ENCODE results near the gene SPSB2. TPM values are rescaled to one million over a fixed set of nuclear protein-coding genes. Genes with fewer than 3 reads are reported as not detected.

Gene SPSB2
- total and polyA plus RNA-seq, 2 experiments from 2014 or later = 8.2 to 13.1 TPM

GRCh38 chr12:6921996-6922946 lies 49.2 kb upstream of the SPSB2 start (continued):
- no peak for TF ChIP-seq ZNF462 (CRISPR knock-in tag; IDR thresholded peaks at IDR 0.05)
- no peak for TF ChIP-seq NANOG (IDR thresholded peaks at IDR 0.05; ENCODE audit: borderline replicate concordance)

GRCh38 chr12:6921539-6921938 lies 48.4 kb upstream of the SPSB2 start:
- no peak for ATAC-seq
- H4K20me1 ChIP-seq (replicated peaks; ENCODE audit: insufficient read depth) = no peaks in the 10 kb centered on the region
- peaks cover 57% of the 10 kb centered on the region for H3K36me3 Mint-ChIP-seq (ENCODE audit: low read depth)
- TF ChIP-seq ZNF331 (CRISPR knock-in tag; IDR thresholded peaks at IDR 0.05; ENCODE audit: low read depth) = no peak
- no peak for TF ChIP-seq POLR2AphosphoS5 (IDR thresholded peaks at IDR 0.05; ENCODE audit: low read depth)
- no peak for TF ChIP-seq EZH2 (IDR thresholded peaks at IDR 0.05; ENCODE audit: low read depth, unreplicated experiment)
- TF ChIP-seq STAT1 (IDR thresholded peaks at IDR 0.05; ENCODE audit: unreplicated experiment) = no peak
- TF ChIP-seq ZNF462 (CRISPR knock-in tag; IDR thresholded peaks at IDR 0.05) = no peak
- TF ChIP-seq ZNF114 (CRISPR knock-in tag; IDR thresholded peaks at IDR 0.05) = no peak

More at GRCh38 chr12:6921539-6921938, 48.4 kb upstream of the SPSB2 start:
- peaks cover 27% of the 10 kb centered on the region for H3K27me3 Mint-ChIP-seq (ENCODE audit: insufficient read depth, low read depth, poor library complexity)
- H3K4me2 ChIP-seq = no peak overlapping the region
- peaks cover 22% of the 10 kb centered on the region for H3K4me1 ChIP-seq (ENCODE audit: insufficient read depth)
- H3K27ac ChIP-seq (ENCODE audit: low read depth) = no peak overlapping the region
- no peaks in the 10 kb centered on the region for H3K9me2 ChIP-seq (ENCODE audit: insufficient read depth)
- no peak overlapping the region for H3K4me3 Mint-ChIP-seq
- no peaks in the 10 kb centered on the region for H3K79me2 ChIP-seq (replicated peaks; ENCODE audit: insufficient read depth)
- H3F3A ChIP-seq (replicated peaks; ENCODE audit: low read depth) = peaks cover 18% of the 10 kb centered on the region
- peak overlapping the region; percentile 74 for H3K27ac Mint-ChIP-seq
- H3K27me3 ChIP-seq (ENCODE audit: insufficient read depth) = no peaks in the 10 kb centered on the region
- DNase-seq (ENCODE audit: low spot score) = no peak
- peaks cover 52% of the 10 kb centered on the region for H3K4me1 Mint-ChIP-seq
- no peak overlapping the region for H3K4me3 ChIP-seq
- H3K9me3 Mint-ChIP-seq = no peaks in the 10 kb centered on the region; the same call in 2 of the 3 replicates
- no peak overlapping the region for H2AFZ ChIP-seq
- peaks cover 4% of the 10 kb centered on the region for H3K36me3 ChIP-seq (ENCODE audit: insufficient read depth)

Measured in GM23338 (cell line).